K562 (cell line): ENCODE data around the gene ARL4D. TPM values are rescaled to one million over a fixed set of nuclear protein-coding genes. Genes with fewer than 3 reads are reported as not detected.

ENCODE experiments used
- ADNP ChIP-seq: fragments of 200-800 bp; sonication (Bioruptor generic); IDR thresholded peaks from 2 replicates; pipeline ENCODE4 v1.6.1; 2016; ENCODE audit warnings: missing genetic modification characterization, missing compliant biosample characterization
- ATF1 ChIP-seq, 2 experiments: fragments of 450-650 bp in 1 of 2; IDR thresholded peaks; 2 replicates each; pipeline ENCODE4 v1.6.1; 2016; ENCODE audit warnings: missing compliant biosample characterization in 1 of 2, missing genetic modification characterization in 1 of 2
- HES1 ChIP-seq: fragments of 450-650 bp; IDR thresholded peaks from 2 replicates; pipeline ENCODE4 v1.6.1; 2016; ENCODE audit warnings: low read depth, mild to moderate bottlenecking, moderate library complexity
- HIVEP1 ChIP-seq: fragments of 250-450 bp; sonication (Bioruptor Pico); IDR thresholded peaks from 2 replicates; pipeline ENCODE4 v1.4.0; 2020; ENCODE audit warnings: mild to moderate bottlenecking
- IFI16 ChIP-seq: fragments of 250-450 bp; sonication (Bioruptor Pico); IDR thresholded peaks from 2 replicates; pipeline ENCODE4 v2.1.2; 2022; ENCODE audit warnings: mild to moderate bottlenecking, inconsistent platforms
- KDM1A ChIP-seq, 2 experiments: fragments of 450-650 bp; IDR thresholded peaks; 2 replicates each; pipeline ENCODE4 v1.6.1; 2016; ENCODE audit warnings: mild to moderate bottlenecking in 2 of 2
- KLF6 ChIP-seq: fragments of 250-450 bp; sonication (Bioruptor Pico); IDR thresholded peaks from 2 replicates; pipeline ENCODE4 v1.4.0; 2020; ENCODE audit warnings: mild to moderate bottlenecking, moderate library complexity, borderline replicate concordance
- LEF1 ChIP-seq: fragments of 450-650 bp; IDR thresholded peaks from 2 replicates; pipeline ENCODE4 v1.6.1; 2016; ENCODE audit warnings: mild to moderate bottlenecking
- MAFK ChIP-seq: IDR thresholded peaks from 2 replicates; pipeline ENCODE4 v1.6.1; 2011; ENCODE audit warnings: low read length, improper control_type of control experiment
- MIER1 ChIP-seq: fragments of 450-650 bp; IDR thresholded peaks from 2 replicates; pipeline ENCODE4 v1.6.1; 2016; ENCODE audit warnings: antibody characterized with exemption, mild to moderate bottlenecking, low read depth
- MTA1 ChIP-seq: fragments of 450-650 bp; IDR thresholded peaks from 2 replicates; pipeline ENCODE4 v1.6.1; 2017; ENCODE audit warnings: borderline replicate concordance
- MYNN ChIP-seq, 2 experiments: sonication (generic); formaldehyde crosslinking in 1 of 2; IDR thresholded peaks; 2 replicates each; pipeline versions ENCODE4 v1.5.0 to v1.6.1; 2016 to 2020; ENCODE audit warnings: antibody characterized with exemption in 1 of 2, missing genetic modification reagents in 1 of 2
- NFYB ChIP-seq: IDR thresholded peaks from 2 replicates; pipeline ENCODE4 v1.6.1; 2011; ENCODE audit warnings: mild to moderate bottlenecking, moderate library complexity; ENCODE audit not compliant: insufficient read length; ENCODE audit errors: extremely low read depth
- NR2F6 ChIP-seq: fragments of 450-650 bp; formaldehyde crosslinking; IDR thresholded peaks from 2 replicates; pipeline ENCODE4 v1.4.0; 2020; ENCODE audit warnings: mild to moderate bottlenecking
- NR3C1 ChIP-seq: sonication (generic); formaldehyde crosslinking; IDR thresholded peaks from 2 replicates; pipeline ENCODE4 v1.8.1; 2022; ENCODE audit warnings: missing genetic modification reagents
- PRMT5 ChIP-seq: sonication (generic); formaldehyde crosslinking; IDR thresholded peaks from 2 replicates; pipeline ENCODE4 v1.5.0; 2020; ENCODE audit warnings: missing genetic modification reagents
- SRSF7 ChIP-seq: fragments of 200-400 bp; formaldehyde crosslinking; optimal IDR thresholded peaks from 2 replicates; pipeline ENCODE3; 2017; ENCODE audit warnings: mild to moderate bottlenecking, low read depth, low read length
- SRSF9 ChIP-seq: fragments of 200-400 bp; formaldehyde crosslinking; IDR thresholded peaks from 2 replicates; pipeline ENCODE4 v1.6.1; 2017; ENCODE audit warnings: low read depth, low read length, borderline replicate concordance
- TEAD2 ChIP-seq: fragments of 450-650 bp; IDR thresholded peaks from 2 replicates; pipeline ENCODE4 v1.6.1; 2016; ENCODE audit warnings: missing genetic modification characterization, control low read depth, missing compliant biosample characterization
- USF2 ChIP-seq: sonication (generic); formaldehyde crosslinking; IDR thresholded peaks from 2 replicates; pipeline ENCODE4 v1.5.0; 2020; ENCODE audit warnings: missing genetic modification reagents
- ZKSCAN8 ChIP-seq: fragments of 200-800 bp; sonication (Bioruptor generic); IDR thresholded peaks from 2 replicates; pipeline ENCODE4 v1.6.1; 2016; ENCODE audit warnings: missing genetic modification characterization, missing compliant biosample characterization
- ZNF133 ChIP-seq: fragments of 250-450 bp; sonication (Bioruptor Pico); IDR thresholded peaks from 2 replicates; pipeline ENCODE4 v1.4.0; 2020; ENCODE audit warnings: mild to moderate bottlenecking
- ZNF212 ChIP-seq: fragments of 450-650 bp; formaldehyde crosslinking; IDR thresholded peaks from 2 replicates; pipeline ENCODE4 v1.4.0; 2020; ENCODE audit warnings: mild to moderate bottlenecking
- ZNF551 ChIP-seq: fragments of 250-450 bp; sonication (Bioruptor Pico); IDR thresholded peaks from 2 replicates; pipeline ENCODE4 v1.5.0; 2021; ENCODE audit warnings: mild to moderate bottlenecking, moderate library complexity
- ZNF561 ChIP-seq: fragments of 450-650 bp; formaldehyde crosslinking; conservative IDR thresholded peaks from 2 replicates; pipeline ENCODE4 v1.4.0; 2020; ENCODE audit warnings: mild to moderate bottlenecking, moderate library complexity
- ZNF785 ChIP-seq: fragments of 250-450 bp; sonication (Bioruptor Pico); IDR thresholded peaks from 2 replicates; pipeline ENCODE4 v1.4.0; 2020; ENCODE audit warnings: mild to moderate bottlenecking
- polyA plus RNA-seq, 8 experiments: library from polyadenylated mRNA; depleted of rRNA in 4 of 8; stranded (reverse) in 5 of 8; unstranded in 3 of 8; fragments of >200 nt; fragmentation: Nextera tagmentation in 2 of 8; fragmentation: Illumina TruSeq in 1 of 8; extraction: Ambion mirVana in 2 of 8; extraction: Trizol in 1 of 8; gene quantifications; 2 replicates each; pipeline versions ENCODE4 v1.2.1 to v1.2.3, GENCODE V29; 2011 to 2014; ENCODE audit warnings: inconsistent platforms in 1 of 8, missing spikeins in 1 of 8
- total RNA-seq, 7 experiments: library from RNA; depleted of rRNA in 6 of 7; stranded (reverse); fragments of >200 nt in 6 of 7; fragmentation: Illumina TruSeq in 2 of 7; extraction: Trizol in 2 of 7; gene quantifications; 2 replicates each; pipeline versions ENCODE4 v1.2.1 to v1.2.3, GENCODE V29; 2011 to 2021; ENCODE audit warnings: low replicate concordance in 1 of 7

ARL4D gene
- total and polyA plus RNA-seq, 9 of the 15 experiments (the other 6 are each of a cell fraction or from before 2014, with no cell fraction given) = 0.07 to 0.53 (median 0.28) TPM; not detected in 1

GRCh38 chr17:43403846-43404245 lies 5.1 kb downstream of the ARL4D start (continued):
- TF ChIP-seq PRMT5 (CRISPR knock-in tag) (no peak), MAFK (no peak), ZNF551 (no peak), ZNF133 (CRISPR knock-in tag) (no peak), SRSF9 (no peak), HES1 (peak; percentile 73), KLF6 (peak; percentile 32; the same call in 1 of the 2 replicates), NR3C1 (CRISPR knock-in tag) (no peak), ZKSCAN8 (CRISPR knock-in tag) (peak; percentile 81; the same call in 1 of the 2 replicates), SRSF7 (no peak), ZNF212 (CRISPR knock-in tag) (no peak), TEAD2 (no peak), NFYB (no peak), USF2 (CRISPR knock-in tag) (peak; percentile 80), MIER1 (no peak), ATF1 (CRISPR knock-in tag; IDR thresholded peaks at IDR 0.05) (no peak), ATF1 (tag; IDR thresholded peaks at IDR 0.05) (0 out of 2 replicates have a peak, but pooled peaks have one; percentile 36), MYNN (IDR thresholded peaks at IDR 0.05) (no peak), MYNN (CRISPR knock-in tag; IDR thresholded peaks at IDR 0.05) (no peak), ZNF785 (no peak), ZNF561 (CRISPR knock-in tag) (no peak), IFI16 (CRISPR knock-in tag) (no peak), NR2F6 (no peak), LEF1 (no peak), HIVEP1 (no peak), MTA1 (no peak), ADNP (no peak), KDM1A (IDR thresholded peaks at IDR 0.05) (peak; percentile 98 to 99)
